ENCODE data around the gene TXN2. TPM values are rescaled to one million over a fixed set of nuclear protein-coding genes. Genes with fewer than 3 reads are reported as not detected.
A peak's percentile ranks its signal among the peaks of the same experiment; 100 is the strongest.
"Not testable (repeated sequence)": the region's sequence is repeated elsewhere in the genome, so short reads cannot be mapped to it uniquely, and the experiment has no call there.

The TXN2 gene
- polyA plus RNA-seq (ENCODE audit: insufficient read length in 4 of 4), result 100 to 1,000 TPM; 112 to 147 (median 130) TPM

GRCh38 chr22:36481393-36482168 is at the start of gene TXN2:
Gene TXN2, minus strand, starts transcription at chr22:36481640. Its CDS starts 803 bp downstream, at chr22:36480837.
- peak; percentile 89 to 93 (median 91) for DNase-seq (ENCODE audit: low read depth in 4 of 4, low spot score in 2 of 4)

- DNase-seq (ENCODE audit: low read depth in 4 of 4, low spot score in 2 of 4), result peak; percentile 95 to 99 (median 96)
Observed at GRCh38 chr22:36528795-36529751, 47.6 kb upstream of the TXN2 start, which contains the start of gene EIF3D. Gene EIF3D, minus strand, starts transcription at chr22:36529166. Its CDS starts 3,045 bp downstream, at chr22:36526121.

GRCh38 chr22:36528341-36528740 is 46.9 kb upstream of the TXN2 start:
- DNase-seq (ENCODE audit: low read depth in 4 of 4, low spot score in 2 of 4), result no peak

DNA sequence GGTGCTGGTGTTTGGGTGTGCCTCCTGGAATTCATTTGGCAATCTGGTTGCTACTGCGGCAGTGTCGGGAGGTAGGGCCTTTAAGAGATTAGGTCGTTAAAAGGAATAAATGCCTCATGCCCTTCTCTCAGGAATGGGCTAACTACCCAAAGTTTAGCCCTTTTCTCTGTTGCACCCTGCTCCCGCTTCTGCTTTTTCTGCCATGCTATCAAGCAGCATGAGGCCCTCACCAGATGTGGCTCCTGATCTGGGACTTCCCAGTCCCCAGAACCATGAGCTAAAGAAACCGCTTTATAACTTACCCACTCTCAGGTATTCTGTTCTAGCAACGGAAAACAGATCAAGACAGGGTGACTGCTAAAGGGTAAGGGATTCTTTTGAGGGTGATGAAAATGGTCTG is 41.2 kb upstream of the TXN2 start:
- DNase-seq (ENCODE audit: low read depth in 4 of 4, low spot score in 2 of 4), result no peak

DNA sequence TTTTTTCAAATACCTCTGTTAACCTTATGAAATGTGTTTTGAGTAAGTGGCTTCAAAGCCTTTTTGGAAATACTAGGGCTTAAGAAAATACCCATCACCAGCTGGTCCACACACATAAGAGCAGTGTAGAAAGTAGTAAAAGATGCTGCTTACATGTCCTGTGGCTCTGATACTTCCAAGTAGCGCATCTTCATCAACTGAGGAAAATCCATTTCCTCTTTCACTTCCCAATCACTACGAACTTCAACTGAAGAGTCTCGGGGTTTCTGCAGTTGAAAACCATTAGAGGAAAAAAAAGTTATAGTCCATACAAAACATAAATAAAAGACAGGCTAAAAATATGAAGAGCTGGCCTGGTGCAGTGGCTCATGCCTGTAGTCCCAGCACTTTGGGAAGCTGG is 39.0 kb upstream of the TXN2 start:
- DNase-seq (ENCODE audit: low read depth in 4 of 4, low spot score in 2 of 4), result no peak

DNA sequence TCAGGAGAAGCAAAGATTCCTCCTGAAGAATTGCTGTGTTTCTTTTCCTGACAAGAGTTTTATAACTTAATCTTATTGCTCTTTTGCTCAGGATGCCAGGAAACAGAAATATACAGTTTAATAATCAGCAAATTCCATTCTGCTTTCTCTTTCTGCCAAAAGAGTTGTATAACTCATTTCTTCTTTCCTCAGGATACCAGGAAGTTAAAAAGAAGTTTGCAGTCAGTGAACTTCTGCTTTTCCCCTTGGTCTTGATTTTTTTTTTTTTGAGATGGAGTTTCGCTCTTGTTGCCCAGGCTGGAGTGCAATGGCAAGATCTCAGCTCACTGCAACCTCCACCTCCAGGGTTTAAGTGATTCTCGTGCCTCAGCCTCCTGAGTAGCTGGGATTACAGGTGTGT is 38.5 kb upstream of the TXN2 start:
- DNase-seq (ENCODE audit: low read depth in 4 of 4, low spot score in 2 of 4), result not testable (repeated sequence)

DNA sequence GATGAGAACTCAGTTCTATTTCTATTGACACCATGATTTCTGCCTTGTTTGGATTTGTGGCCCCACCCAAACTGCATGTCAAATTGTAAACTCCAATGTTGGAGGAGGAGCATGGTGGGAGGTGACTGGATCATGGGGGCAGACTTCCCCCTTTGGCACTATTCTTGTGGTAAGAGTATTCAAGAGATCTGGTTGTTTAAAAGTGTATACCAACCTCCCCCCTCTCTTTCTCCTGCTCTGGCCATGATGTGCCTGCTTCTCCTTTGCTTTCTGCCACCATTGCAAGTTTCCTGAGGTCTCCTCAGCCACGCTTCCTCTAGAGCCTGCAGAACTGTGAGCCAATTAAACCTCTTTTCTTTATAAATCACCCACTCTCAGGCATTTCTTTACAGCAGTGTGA is 33.3 kb upstream of the TXN2 start:
- no peak for DNase-seq (ENCODE audit: low read depth in 4 of 4, low spot score in 2 of 4)

DNA sequence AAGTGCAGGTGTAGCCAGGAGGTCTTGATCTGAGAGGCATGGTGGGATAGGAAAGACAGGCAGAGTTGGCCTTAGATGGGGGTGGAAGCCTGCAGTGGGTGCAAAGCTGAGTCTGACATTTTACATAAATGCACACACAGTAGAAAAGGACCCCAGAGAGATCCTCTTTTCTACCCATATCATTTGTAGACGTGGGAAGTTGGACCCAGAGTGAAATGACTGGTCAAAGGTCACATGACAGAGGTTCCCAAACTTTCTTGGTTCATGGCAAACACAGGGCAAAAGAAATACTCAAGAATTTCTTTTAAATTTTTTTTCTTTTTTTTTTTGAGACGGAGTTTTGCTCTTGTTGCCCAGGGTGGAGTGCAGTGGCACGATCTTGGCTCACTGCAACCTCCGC is 31.6 kb upstream of the TXN2 start:
- no peak for DNase-seq (ENCODE audit: low read depth in 4 of 4, low spot score in 2 of 4)

DNA sequence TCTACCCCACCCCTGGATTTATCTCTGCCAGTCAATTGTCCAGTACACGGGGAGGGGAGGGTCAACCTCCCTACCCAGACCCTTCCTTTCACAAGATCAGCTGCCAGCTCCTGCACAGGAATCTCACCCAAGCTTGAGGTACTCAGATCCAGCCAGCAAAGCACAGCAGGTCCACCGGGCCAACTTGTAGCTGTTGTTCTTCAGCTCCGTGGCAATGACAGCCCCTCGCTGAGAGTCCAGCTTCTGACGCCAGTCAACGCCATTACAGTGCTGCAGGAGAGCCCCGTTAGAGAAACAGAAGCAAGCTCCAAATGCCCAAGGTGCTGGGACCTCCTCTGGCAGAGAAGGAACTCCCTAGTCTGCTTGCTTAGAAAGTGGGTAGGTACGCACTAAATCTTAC is 30.9 kb upstream of the TXN2 start:
- DNase-seq (ENCODE audit: low read depth in 4 of 4, low spot score in 2 of 4), result no peak

- DNase-seq (ENCODE audit: low read depth in 4 of 4, low spot score in 2 of 4), result no peak
Observed at GRCh38 chr22:36510966-36511881, 29.8 kb upstream of the TXN2 start.

DNA sequence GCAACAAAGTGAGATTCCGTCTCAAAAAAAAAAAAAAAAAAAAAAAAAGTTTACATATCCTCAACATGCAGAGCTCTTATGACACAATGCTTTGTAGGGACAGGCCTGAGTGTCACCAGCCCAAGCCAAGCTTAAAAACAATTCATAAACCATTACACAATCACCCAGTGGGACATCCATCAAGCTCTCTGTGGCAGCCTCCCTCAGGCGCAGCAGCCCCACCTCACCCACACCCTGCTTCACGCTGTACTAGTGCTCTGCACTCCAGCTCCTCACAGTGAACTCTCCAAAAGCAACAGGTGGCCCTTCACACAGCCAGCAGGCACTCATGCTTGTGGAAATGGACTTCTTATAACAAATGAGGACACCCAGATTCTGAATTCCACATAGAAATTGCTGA is 28.9 kb upstream of the TXN2 start:
- DNase-seq (ENCODE audit: low read depth in 4 of 4, low spot score in 2 of 4), result no peak

DNA sequence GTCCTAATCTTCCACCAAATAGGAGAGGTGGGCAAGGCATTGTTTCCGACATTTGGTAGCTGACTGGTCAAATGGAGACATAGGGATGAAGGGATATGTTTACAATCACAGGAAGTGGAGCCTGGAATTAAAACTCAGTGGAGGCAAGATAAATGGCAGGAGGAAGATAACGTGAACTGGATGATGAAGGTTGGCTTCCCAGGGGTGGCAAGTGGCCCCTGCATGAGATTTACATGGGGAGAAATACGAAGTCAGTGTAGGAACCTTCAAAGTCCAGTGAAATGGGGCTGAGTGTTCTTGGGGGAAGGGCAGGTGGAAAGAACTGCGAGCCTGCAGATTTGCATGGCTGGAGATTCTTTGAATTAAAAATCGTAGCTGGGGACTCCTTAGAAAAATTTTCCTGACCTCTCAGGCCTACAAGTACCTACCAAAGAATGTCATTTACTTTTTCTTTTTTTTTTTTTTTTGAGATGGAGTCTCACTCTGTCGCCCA is 26.1 kb upstream of the TXN2 start:
- DNase-seq (ENCODE audit: low read depth in 4 of 4, low spot score in 2 of 4), result no peak

DNA sequence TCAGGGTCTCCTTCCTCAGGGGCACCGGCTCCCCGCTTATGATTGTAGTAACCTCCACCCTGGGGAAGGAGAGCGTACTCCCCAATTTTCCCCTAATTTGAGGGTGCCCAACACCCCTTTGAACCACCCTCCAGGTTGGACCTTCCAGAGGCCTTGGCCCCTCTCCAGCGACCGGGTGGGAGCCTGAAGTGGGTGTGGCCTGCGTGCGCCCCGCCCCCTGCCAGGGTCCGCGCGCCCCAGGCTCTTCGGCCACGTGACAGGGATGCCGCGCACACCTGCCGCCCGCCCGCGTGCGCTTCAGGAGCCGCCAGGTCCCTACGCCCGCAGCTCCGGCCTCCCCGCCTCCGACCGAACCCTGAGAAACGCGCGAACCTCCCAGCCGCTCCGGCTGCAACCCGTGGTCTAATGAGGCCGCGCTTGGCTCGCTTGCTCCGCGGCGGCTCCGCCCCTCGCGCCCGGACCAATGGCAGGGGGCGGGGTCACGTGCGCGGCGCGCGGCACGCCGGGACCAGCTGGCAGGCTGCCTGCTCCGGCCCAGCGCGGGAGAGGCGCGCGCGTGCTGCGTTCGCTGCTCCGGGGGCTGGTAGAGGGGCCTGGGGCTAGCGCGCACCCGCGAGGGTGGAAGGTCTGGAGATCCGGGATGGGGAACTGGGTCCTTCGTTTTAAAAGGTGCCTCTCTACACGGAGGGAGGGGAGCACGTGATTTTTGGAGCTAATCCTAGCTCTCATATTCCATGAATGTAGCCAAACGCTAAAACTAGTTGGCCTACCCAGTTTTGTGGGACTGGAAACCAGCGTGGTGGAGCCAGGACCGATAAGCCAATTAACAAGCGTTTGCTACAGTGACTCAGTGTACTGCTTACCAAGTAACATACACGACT is 25.4 kb upstream of the TXN2 start, which contains the start of gene FOXRED2:
Gene FOXRED2 (minus strand): TSS at position 404 of the 881 bp plus-strand sequence. CDS start 618 bp downstream, outside the sequence.
- peak in 3 of 4 donors; percentile 76 to 83 (median 77) for DNase-seq (ENCODE audit: low read depth in 4 of 4, low spot score in 2 of 4)

DNA sequence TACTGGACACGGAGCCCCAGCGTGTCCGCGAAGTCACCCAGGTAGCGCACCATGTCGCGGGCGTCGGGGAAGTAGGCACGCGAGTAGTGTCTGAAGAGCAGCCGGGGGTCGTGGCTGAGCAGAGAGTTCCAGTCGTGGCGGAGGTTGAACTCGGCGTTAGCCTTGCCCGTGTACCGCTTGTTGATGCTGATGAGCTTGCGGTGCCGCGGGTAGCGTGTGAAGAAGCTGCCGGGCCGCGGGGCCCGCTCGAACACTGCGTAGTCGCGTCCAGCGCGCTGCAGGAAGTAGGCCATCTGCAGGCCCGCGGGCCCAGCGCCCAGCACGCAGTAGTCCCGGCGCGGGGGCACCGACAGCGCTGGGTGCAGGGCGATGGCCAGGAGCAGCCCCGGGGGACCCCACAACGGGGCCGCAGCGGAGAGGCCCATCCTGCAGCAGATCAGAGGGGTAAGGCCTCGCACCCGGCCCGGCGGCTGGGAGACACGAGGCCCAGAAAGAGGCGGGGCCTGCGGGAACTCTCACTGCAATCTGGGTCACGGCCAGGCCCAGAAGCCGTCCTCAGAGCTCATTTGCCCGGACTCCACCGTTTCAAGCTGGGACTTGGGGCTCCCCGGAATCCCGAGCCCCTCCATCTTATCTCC is 24.7 kb upstream of the TXN2 start:
- no peak for DNase-seq (ENCODE audit: low read depth in 4 of 4, low spot score in 2 of 4)

- no peak for DNase-seq (ENCODE audit: low read depth in 4 of 4, low spot score in 2 of 4)
Observed at GRCh38 chr22:36497910-36498665, 16.6 kb upstream of the TXN2 start.

DNA sequence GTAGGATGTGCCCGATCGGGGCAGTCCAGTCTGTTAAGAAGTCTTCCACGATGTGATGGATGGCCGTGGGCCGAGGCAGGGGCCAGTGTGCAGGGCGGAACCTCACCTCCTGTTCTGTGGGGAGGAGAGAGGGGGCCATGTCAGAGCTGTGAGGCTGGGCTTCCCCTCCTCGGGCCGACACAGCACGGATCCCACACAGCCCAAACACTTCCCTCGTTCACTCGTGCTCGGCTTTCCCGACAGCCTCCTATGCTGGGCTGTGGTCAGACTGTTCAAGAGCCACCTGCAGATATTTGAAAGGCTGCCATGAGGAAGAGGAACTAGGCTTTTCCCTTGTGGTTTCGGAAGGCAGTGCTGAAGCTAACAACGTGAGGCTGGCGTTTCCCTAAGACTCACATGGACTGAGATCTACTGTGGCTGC is 12.3 kb upstream of the TXN2 start:
- no peak for DNase-seq (ENCODE audit: low read depth in 4 of 4, low spot score in 2 of 4)

DNA sequence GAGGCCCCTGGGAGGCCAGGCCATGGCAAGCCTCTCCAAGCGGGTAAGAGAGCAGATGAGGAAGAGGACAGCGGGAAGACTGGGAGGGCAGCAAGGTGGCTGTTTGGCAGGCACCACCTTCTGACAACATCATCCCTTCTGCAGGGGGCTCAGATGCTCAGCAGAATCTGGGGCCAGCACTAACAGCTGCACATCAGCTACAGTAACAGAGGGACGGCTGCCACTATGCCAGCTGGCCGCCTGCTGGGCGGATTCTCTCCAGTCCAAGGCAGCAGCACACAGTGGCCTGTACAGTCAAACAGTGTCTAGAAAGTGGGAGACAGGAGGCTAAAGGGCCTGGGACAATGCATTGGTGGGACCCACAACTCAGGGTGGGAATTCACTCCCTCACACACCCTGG is 10.7 kb upstream of the TXN2 start:
- DNase-seq (ENCODE audit: low read depth in 4 of 4, low spot score in 2 of 4), result no peak

DNA sequence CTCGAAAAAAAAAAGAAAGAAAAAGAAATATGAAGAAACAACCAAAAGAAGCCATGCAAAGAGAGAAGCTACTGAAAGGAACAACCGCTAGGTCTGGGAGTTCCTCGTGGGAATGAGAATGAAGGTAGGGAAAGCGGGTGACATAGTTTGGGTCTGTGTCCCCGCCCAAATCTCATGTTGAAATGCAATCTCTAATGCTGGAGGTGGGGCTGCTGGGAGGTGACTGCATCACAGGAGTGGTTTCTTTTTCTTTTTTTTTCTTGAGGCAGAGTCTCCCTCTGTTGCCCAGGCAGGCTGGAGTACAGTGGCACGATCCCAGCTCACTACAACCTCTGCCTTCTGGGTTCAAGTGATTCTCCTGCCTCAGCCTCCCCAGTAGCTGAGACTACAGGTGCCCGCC is 9.7 kb upstream of the TXN2 start:
- no peak for DNase-seq (ENCODE audit: low read depth in 4 of 4, low spot score in 2 of 4)
